GM19193 (cell line): Measurements from ENCODE around the gene HIF1A.

Experiments used
- POLR2A ChIP-seq: IDR thresholded peaks from 4 replicates; pipeline ENCODE4 v1.6.1; 2011; ENCODE audit not compliant: insufficient read depth, insufficient read length; ENCODE audit errors: extremely low read depth

Gene HIF1A

GRCh38 chr14:61768240-61768639, 72.9 kb downstream of the HIF1A start:
- TF ChIP-seq POLR2A, result no peak

- no peak for TF ChIP-seq POLR2A
These were observed 74.6 kb downstream of the HIF1A start for GRCh38 chr14:61769893-61770292.

- TF ChIP-seq POLR2A, result no peak
These were observed 79.5 kb downstream of the HIF1A start for GRCh38 chr14:61774861-61775260.

GRCh38 chr14:61780125-61780524, 84.8 kb downstream of the HIF1A start:
- no peak for TF ChIP-seq POLR2A

GRCh38 chr14:61797309-61797708, 102.0 kb downstream of the HIF1A start:
- TF ChIP-seq POLR2A, result no peak
